OCI-LY7 (cell line): Measurements from ENCODE around the gene BRME1. TPM values are rescaled to one million over a fixed set of nuclear protein-coding genes. Genes with fewer than 3 reads are reported as not detected.

Experiments used
- BruUV-seq: library from RNA; stranded (reverse); fragments of 400-500 nt; replicated peaks from 2 replicates; lab custom pipeline; 2021; lab: Mats Ljungman, UMichigan
- CTCF ChIA-PET: fragments of 300-600 bp; sonication (Branson Sonifier 250); formaldehyde crosslinking; loops from one replicate; lab custom pipeline; 2022; ENCODE audit warnings: antibody characterized with exemption; ENCODE audit not compliant: unreplicated experiment; lab: Charles Lee
- POLR2A ChIA-PET: fragments of 300-600 bp; sonication (Branson Sonifier 250); formaldehyde crosslinking; loops from one replicate; lab custom pipeline; 2022; ENCODE audit warnings: antibody characterized with exemption; lab: Charles Lee
- DNase-seq: peaks from one replicate; pipeline ENCODE4 v3.0.0-alpha.2; 2015; ENCODE audit warnings: low spot score
- H2AFZ ChIP-seq: fragments of 200-600 bp; sonication (generic), shearing (Covaris generic); 2 replicates; pipeline ENCODE4 v1.6.1; 2014; ENCODE audit warnings: mild to moderate bottlenecking, antibody characterized with exemption, low read length, moderate library complexity
- H3K27ac ChIP-seq: fragments of 200-600 bp; sonication (generic); 2 replicates; pipeline ENCODE4 v1.5.1; 2014; ENCODE audit warnings: mixed run types, low read depth, mild to moderate bottlenecking, moderate library complexity, low read length, inconsistent platforms; ENCODE audit not compliant: poor library complexity, severe bottlenecking
- H3K36me3 ChIP-seq: fragments of 200-600 bp; sonication (generic); 2 replicates; pipeline ENCODE4 v1.6.1; 2014; ENCODE audit warnings: mild to moderate bottlenecking, antibody characterized with exemption, low read length, moderate library complexity, mixed read lengths; ENCODE audit not compliant: insufficient read depth
- H3K4me1 ChIP-seq: fragments of 200-600 bp; sonication (generic); 2 replicates; pipeline ENCODE4 v1.5.1; 2014; ENCODE audit warnings: mild to moderate bottlenecking, low read length; ENCODE audit not compliant: insufficient read depth, poor library complexity, severe bottlenecking
- H3K4me2 ChIP-seq: fragments of 200-600 bp; sonication (generic); 2 replicates; pipeline ENCODE4 v1.6.1; 2014; ENCODE audit warnings: mild to moderate bottlenecking, low read length
- H3K4me3 ChIP-seq: fragments of 200-600 bp; sonication (generic); 2 replicates; pipeline ENCODE4 v1.5.1; 2014; ENCODE audit warnings: mild to moderate bottlenecking, low read depth, low read length; ENCODE audit not compliant: poor library complexity, severe bottlenecking
- H3K79me2 ChIP-seq: fragments of 200-600 bp; sonication (generic); 2 replicates; pipeline ENCODE4 v1.6.1; 2016; ENCODE audit warnings: low read depth, mild to moderate bottlenecking, low read length, moderate library complexity, mixed read lengths; ENCODE audit not compliant: insufficient read depth
- H3K9me2 ChIP-seq: fragments of 200-600 bp; sonication (generic); 2 replicates; pipeline ENCODE4 v1.6.1; 2016; ENCODE audit warnings: mild to moderate bottlenecking, low read length, mixed read lengths; ENCODE audit not compliant: insufficient read depth
- H3K9me3 ChIP-seq: fragments of 200-600 bp; sonication (generic); 2 replicates; pipeline ENCODE4 v1.6.1; 2014; ENCODE audit warnings: mild to moderate bottlenecking, mixed run types, low read length, mixed read lengths
- H4K20me1 ChIP-seq: fragments of 200-600 bp; sonication (generic); 2 replicates; pipeline ENCODE4 v1.6.1; 2014; ENCODE audit warnings: mild to moderate bottlenecking, antibody characterized with exemption, low read length, moderate library complexity, mixed read lengths; ENCODE audit not compliant: insufficient read depth
- CTCF ChIP-seq: fragments of 200-600 bp; sonication (generic); conservative IDR thresholded peaks from 2 replicates; pipeline ENCODE4 v1.5.1; 2014; ENCODE audit warnings: mild to moderate bottlenecking, antibody characterized with exemption, low read length, moderate library complexity, mixed read lengths
- EZH2phosphoT487 ChIP-seq: fragments of 200-600 bp; sonication (generic); IDR thresholded peaks from 2 replicates; pipeline ENCODE4 v1.6.1; 2018; ENCODE audit warnings: low read depth, borderline replicate concordance, mild to moderate bottlenecking, mixed run types, antibody characterized with exemption, low read length, moderate library complexity, mixed read lengths
- intact Hi-C: fragments of 100-400 bp; cut with micrococcal nuclease; formaldehyde crosslinking; loops from one replicate; pipeline ENCODE4 v1.10.0; 2022; ENCODE audit not compliant: unreplicated experiment
- total RNA-seq, 2 experiments: library from RNA; depleted of rRNA in 1 of 2; stranded (reverse); fragments of >200 nt in 1 of 2; shearing (Covaris generic) in 1 of 2; gene quantifications; 2 replicates each; pipeline ENCODE4 v1.2.3, GENCODE V29; 2014 to 2022

BRME1 gene
- total RNA-seq, 2 experiments from 2014 or later, result 2.5 to 7.2 TPM

DNA sequence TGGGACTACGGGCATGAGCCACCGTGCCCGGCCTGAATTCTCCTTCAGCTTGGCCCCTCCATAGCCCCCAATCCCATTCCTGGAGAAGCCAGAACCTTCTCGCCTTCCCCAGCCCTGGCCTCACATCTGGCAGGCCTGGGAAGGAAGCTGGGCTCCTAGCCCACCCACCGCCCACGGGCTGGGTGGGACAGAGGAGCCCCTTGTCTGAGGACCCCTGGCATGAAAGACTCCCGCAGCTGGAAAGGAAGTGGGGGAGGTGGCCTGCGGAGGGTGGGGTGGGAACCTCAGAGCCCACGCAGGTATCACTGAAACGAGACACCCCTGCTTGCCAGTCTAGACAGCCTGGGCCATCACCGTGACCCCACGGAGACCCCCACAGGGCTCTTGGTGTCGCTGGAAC lies 36.6 kb downstream of the BRME1 start:
- DNase-seq, result no peak
- no TSS peak for BruUV-seq
- no peak overlapping the region for H3K4me3 ChIP-seq
- H3K4me2 ChIP-seq, result no peak overlapping the region
- ChIA-PET POLR2A (no interaction called here), CTCF (no interaction called here)
- H3K9me3 ChIP-seq, result no peaks in the 10 kb centered on the region
- no peaks in the 10 kb centered on the region for H3K79me2 ChIP-seq
- H3K9me2 ChIP-seq, result no peaks in the 10 kb centered on the region
- no peak overlapping the region for H2AFZ ChIP-seq
- H3K27ac ChIP-seq, result no peak overlapping the region
- intact Hi-C loops, result no loop called here
- peaks cover 5% of the 10 kb centered on the region for H3K4me1 ChIP-seq
- H3K36me3 ChIP-seq, result no peaks in the 10 kb centered on the region
- TF ChIP-seq CTCF (no peak), EZH2phosphoT487 (no peak)
- H4K20me1 ChIP-seq, result no peaks in the 10 kb centered on the region

DNA sequence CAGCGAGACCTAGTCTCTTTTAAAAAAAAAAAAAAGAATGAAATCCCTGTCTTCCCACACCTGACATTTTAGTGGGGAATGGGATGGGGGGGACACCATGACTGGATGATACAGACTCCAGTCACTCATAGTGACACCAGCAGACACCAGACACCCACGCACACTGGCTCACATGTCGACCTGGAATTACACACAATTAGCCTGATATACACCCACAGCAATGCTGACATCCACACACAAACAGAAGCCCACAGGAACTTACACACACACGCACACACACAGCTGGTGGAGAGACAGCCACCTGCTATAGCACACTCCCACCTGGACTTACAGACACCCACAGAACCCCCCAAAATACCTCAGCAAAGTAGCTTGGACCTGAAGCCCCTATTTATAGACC lies 37.3 kb downstream of the BRME1 start:
- Histone ChIP-seq H3K4me2 (no peak overlapping the region), H3K9me2 (no peaks in the 10 kb centered on the region), H3K4me3 (no peak overlapping the region), H2AFZ (no peak overlapping the region), H3K79me2 (no peaks in the 10 kb centered on the region), H3K4me1 (peaks cover 5% of the 10 kb centered on the region), H3K36me3 (no peaks in the 10 kb centered on the region), H3K27ac (no peak overlapping the region), H3K9me3 (no peaks in the 10 kb centered on the region), H4K20me1 (no peaks in the 10 kb centered on the region)
- DNase-seq, result no peak
- ChIA-PET CTCF (no interaction called here), POLR2A (interaction anchor here (0.6 kb wide), 1 partner anchor 105 kb away, joined by 5 read pairs; no protein-coding TSS in a partner anchor)
- intact Hi-C loops, result no loop called here
- TF ChIP-seq EZH2phosphoT487 (no peak), CTCF (no peak)
- no TSS peak for BruUV-seq

DNA sequence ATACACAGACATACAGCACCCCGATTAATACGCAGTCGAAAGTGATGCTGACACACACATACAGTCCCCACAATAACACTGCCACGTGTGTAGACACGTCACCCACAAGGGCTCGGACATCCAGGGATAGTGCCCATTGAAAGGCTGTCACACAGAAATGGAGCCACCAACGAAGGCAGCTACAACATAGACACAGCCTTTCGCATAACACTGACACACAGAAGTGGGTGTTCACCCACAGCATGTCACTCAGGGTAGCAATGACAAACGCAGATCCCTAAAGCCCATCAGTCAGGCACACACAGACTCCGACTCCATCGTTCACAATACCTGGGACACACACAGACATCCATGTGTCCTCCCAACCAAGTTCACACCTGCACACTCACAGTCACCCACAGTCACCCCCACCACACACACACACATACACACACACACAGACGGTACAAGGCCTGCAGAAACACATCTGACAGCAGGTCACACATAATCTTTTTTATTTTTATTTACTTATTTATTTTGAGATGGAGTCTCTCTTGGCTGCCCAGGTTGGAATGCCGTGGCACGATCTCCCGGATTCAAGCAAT lies 39.4 kb downstream of the BRME1 start:
- Histone ChIP-seq H3K4me3 (peak overlapping the region; percentile 60), H3K4me1 (peaks cover 6% of the 10 kb centered on the region), H2AFZ (no peak overlapping the region), H3K9me2 (no peaks in the 10 kb centered on the region), H3K36me3 (no peaks in the 10 kb centered on the region), H3K9me3 (no peaks in the 10 kb centered on the region), H4K20me1 (no peaks in the 10 kb centered on the region), H3K4me2 (peak overlapping the region; percentile 51; the same call in 1 of the 2 replicates), H3K79me2 (no peaks in the 10 kb centered on the region), H3K27ac (no peak overlapping the region)
- no TSS peak for BruUV-seq
- no peak for TF ChIP-seq EZH2phosphoT487
- TF ChIP-seq CTCF, result no peak
- CTCF ChIA-PET, result no interaction called here
- POLR2A ChIA-PET, result interaction anchor here (0.7 kb wide), 1 partner anchor 138 kb away, joined by 3 read pairs; no protein-coding TSS in a partner anchor
- DNase-seq, result no peak
- intact Hi-C loops, result no loop called here
